Measurements from ENCODE around the gene FANCM.

The FANCM gene

DNA sequence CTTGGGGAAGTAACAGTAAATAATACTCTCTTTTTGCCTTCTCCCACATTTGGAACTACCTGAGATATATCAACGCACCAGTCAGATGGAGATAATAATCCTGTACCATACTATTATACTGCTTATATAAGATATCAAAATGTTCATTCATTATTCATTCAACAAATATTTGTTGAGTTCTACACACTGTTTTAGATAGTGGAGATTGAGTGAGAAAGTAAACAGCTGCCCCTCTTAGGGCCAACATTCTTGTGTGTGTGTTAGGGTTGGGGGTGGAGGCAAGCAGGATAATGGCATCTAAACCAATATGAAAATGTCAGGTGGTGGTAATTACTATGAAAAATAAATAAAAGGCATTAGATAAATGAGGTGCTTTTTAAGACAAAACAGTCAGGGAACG lies 103.3 kb downstream of the FANCM start:
- no peak for DNase-seq

DNA sequence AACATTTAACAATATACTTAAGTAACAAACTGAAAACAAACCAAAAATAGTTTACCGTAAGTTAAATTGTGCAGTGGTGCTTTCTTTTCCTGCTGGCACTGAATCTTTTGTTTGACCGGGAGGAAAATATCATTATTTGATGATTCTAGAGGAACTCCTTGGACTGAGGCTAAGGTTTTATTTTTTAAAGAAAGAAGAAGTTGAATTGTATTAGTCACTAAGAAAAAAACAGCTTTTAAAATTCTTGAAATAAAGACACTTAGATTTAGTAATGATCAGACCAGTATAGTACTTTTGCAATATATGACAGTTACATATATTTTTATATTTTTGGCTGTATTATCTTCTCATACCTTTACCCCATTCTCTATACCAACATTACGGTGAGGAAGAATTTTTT lies 107.0 kb downstream of the FANCM start:
- no peak for DNase-seq

DNA sequence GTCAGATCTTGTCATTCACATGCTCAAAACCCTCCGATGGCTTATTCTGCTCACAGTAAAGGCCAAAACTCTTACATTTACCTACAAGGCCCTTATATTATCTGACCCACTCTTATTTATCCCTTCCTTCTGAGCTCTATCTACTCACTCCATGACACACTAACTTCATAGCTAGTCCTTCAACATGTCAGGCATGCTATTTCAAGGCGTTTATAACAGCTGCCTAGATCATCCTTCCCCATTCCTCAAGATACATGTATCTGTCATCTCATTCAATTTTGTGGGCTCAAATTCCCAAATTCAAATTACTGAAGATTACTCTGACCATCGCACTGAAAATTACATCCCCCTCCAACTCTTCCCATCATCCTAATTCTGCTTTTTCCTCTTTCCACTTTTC lies 110.4 kb downstream of the FANCM start:
- DNase-seq: no peak

DNA sequence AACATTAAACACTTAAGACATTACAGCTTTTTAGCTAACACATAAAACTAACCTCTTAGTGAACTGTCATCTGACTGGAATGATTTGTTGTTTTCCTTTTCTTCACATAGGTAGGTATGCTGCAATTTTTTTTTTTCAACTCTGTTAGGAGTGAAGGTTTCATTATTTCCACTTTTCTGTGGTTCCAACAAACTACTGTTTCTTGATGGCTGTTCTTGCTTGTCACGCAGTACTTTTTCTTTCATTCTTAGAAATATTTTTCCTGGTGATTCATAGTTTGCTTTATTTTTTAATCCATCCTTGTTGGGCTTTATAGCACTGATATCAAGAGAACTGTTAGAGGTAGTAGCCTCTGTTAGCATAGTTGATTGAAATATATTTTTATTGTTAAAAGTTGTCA lies 111.0 kb downstream of the FANCM start:
- DNase-seq: no peak

DNA sequence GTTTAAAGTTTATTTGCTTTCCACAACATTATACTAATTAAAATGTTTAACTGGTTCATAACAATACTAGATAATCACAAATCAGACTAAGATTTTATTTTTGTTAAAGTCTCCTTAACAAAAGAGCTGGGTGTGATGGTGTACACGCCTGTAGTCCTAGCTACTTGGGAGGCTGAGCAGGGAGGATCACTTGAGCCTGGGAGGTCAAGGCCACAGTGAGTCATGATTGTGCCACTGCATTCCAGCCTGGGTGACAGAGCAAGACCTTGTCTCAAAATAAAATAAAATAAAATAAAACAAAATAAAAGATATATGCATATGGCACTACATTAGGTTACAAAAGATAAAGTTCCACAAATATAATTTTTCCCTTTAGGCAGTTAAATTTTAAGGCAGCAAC lies 111.7 kb downstream of the FANCM start:
- no peak for DNase-seq

DNA sequence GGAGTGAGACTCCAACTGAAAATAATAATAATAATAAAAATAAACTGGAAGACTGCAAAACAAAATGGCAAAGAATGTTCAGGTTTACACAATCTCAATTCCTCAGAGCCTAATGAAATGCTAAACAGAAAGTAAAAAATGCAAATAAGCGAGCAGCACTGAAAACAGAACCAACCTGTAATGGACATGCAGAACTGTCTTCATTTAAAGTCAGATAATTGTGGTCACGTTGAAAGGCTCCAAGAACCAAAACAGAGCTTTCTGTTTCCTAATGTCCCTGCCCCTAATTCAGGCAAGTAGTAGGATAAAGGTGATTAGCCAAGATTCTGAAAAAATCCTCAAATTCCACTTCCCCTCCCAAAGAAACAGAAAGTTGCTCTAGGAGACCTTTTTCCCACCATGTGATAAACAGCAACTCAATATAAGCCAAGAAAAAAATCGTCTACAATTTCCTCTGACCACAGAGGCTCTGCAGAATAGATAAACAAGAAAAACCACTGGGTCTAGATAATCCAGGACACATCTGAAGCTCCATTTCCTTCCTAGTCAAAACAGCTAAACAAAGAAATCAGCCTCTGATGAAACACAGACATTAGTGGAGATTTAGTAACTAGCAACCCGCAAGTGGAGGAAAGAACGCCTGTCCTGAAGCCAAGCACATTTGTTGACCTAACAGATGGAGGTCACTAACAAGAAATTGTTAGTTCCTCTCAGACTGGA lies 114.3 kb downstream of the FANCM start:
- DNase-seq: peak; percentile 93

Measured in OCI-M1 (cell line).